Fibroblast of lung (primary cell): ENCODE measurements around the gene FSTL3. TPM values are rescaled to one million over a fixed set of nuclear protein-coding genes. Genes with fewer than 3 reads are reported as not detected.

Experiments used
- DNase-seq, 2 donors: peaks; one replicate each; pipeline versions ENCODE4 v3.0.0 to v3.0.0-alpha.2; 2010; ENCODE audit warnings: low read depth in 2 of 2
- H2AFZ ChIP-seq: 2 replicates; pipeline ENCODE4 v1.5.1; 2012; ENCODE audit warnings: low read length, control low read depth, inconsistent platforms
- H3K27ac ChIP-seq: 2 replicates; pipeline ENCODE4 v1.5.1; 2011; ENCODE audit warnings: low read length, control low read depth; ENCODE audit not compliant: insufficient read depth
- H3K27me3 ChIP-seq: 2 replicates; pipeline ENCODE4 v1.5.1; 2011; ENCODE audit warnings: mild to moderate bottlenecking, low read length; ENCODE audit not compliant: control insufficient read depth, insufficient read depth
- H3K36me3 ChIP-seq: 2 replicates; pipeline ENCODE4 v1.5.1; 2011; ENCODE audit warnings: low read length; ENCODE audit not compliant: control insufficient read depth, insufficient read depth
- H3K4me1 ChIP-seq: 2 replicates; pipeline ENCODE4 v1.5.1; 2011; ENCODE audit warnings: low read length; ENCODE audit not compliant: control insufficient read depth, insufficient read depth; ENCODE audit errors: extremely low read depth
- H3K4me2 ChIP-seq: 2 replicates; pipeline ENCODE4 v1.5.1; 2011; ENCODE audit warnings: low read length, control low read depth; ENCODE audit not compliant: insufficient read depth; ENCODE audit errors: extremely low read depth
- H3K4me3 ChIP-seq, 4 experiments: fragments of 200-600 bp in 1 of 4; sonication (generic) in 1 of 4; replicated peaks in 1 of 4; 2 replicates each; pipeline ENCODE4 v1.5.1; 2011 to 2016; ENCODE audit warnings: low read length in 4 of 4, low read depth in 3 of 4, mild to moderate bottlenecking in 3 of 4, control low read depth in 2 of 4, inconsistent platforms in 1 of 4, mixed read lengths in 1 of 4; ENCODE audit not compliant: insufficient read depth in 1 of 4; ENCODE audit errors: control extremely low read depth in 1 of 4
- H3K79me2 ChIP-seq: 2 replicates; pipeline ENCODE4 v1.5.1; 2012; ENCODE audit warnings: mild to moderate bottlenecking, low read length, inconsistent platforms; ENCODE audit not compliant: control insufficient read depth, insufficient read depth
- H3K9ac ChIP-seq: 2 replicates; pipeline ENCODE4 v1.5.1; 2011; ENCODE audit warnings: mild to moderate bottlenecking, low read length, control low read depth; ENCODE audit not compliant: insufficient read depth
- H3K9me3 ChIP-seq: 2 replicates; pipeline ENCODE4 v1.5.1; 2012; ENCODE audit warnings: low read depth, low read length; ENCODE audit not compliant: control insufficient read depth, insufficient read depth
- H4K20me1 ChIP-seq: 2 replicates; pipeline ENCODE4 v1.5.1; 2011; ENCODE audit warnings: low read length; ENCODE audit not compliant: control insufficient read depth, insufficient read depth; ENCODE audit errors: extremely low read depth
- EZH2 ChIP-seq: IDR thresholded peaks from 2 replicates; pipeline ENCODE4 v1.5.1; 2012; ENCODE audit warnings: low read length, control low read depth, mild to moderate bottlenecking; ENCODE audit errors: missing control alignments
- polyA plus RNA-seq, 2 donors: library from polyadenylated mRNA; depleted of rRNA in 1 of 2; stranded (reverse) in 1 of 2; unstranded in 1 of 2; fragments of >200 nt; gene quantifications; 2 replicates each; pipeline ENCODE4 v1.2.1, GENCODE V29; 2011 to 2012; ENCODE audit warnings: missing spikeins in 1 of 2
- total RNA-seq: library from RNA; depleted of rRNA; stranded (reverse); fragments of >200 nt; gene quantifications from 2 replicates; pipeline ENCODE4 v1.2.1, GENCODE V29; 2014
- TF ChIP-seq, protein P1 (sequence below), 2 donors: IDR thresholded peaks in 1 of 2; conservative IDR thresholded peaks in 1 of 2; 1 replicate in 1 of 2; 2 replicates in 1 of 2; pipeline ENCODE4 v1.5.1; 2011 to 2012; ENCODE audit warnings: low read length in 2 of 2, control low read depth in 1 of 2, inconsistent platforms in 1 of 2, low read depth in 1 of 2, mild to moderate bottlenecking in 1 of 2

Gene FSTL3
- total and polyA plus RNA-seq, 2 donors (not counting 1 experiment from before 2014, with no cell fraction given), result 18.6 to 26.8 TPM

DNA sequence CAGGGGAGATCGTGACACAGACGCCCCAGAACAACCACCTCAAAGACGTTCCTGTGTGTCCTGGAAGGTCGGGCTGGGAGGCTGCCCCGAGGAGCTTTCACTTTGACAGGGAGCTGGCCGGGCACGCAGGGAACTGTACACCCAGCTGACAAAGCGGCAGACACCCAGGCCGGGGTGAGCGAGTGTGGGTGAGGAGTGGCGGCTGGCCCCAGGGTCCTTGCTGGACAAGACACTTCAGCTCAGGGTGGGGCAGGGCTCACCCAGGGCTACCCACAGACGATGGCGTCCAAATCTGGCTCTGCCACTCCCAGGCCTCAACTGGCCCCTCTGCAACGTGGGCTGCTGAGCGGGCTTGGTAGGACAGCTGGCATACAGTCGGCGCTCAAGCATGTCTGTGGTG is 34.5 kb upstream of the FSTL3 start:
- no peak overlapping the region for H3K4me3 ChIP-seq
- H3K36me3 ChIP-seq, result peaks cover 9% of the 10 kb centered on the region
- no peaks in the 10 kb centered on the region for H3K79me2 ChIP-seq
- no peak for DNase-seq
- peaks cover 4% of the 10 kb centered on the region for H3K4me1 ChIP-seq
- H3K9ac ChIP-seq, result no peak overlapping the region
- TF ChIP-seq EZH2, result no peak
- TF ChIP-seq, protein P1, sequence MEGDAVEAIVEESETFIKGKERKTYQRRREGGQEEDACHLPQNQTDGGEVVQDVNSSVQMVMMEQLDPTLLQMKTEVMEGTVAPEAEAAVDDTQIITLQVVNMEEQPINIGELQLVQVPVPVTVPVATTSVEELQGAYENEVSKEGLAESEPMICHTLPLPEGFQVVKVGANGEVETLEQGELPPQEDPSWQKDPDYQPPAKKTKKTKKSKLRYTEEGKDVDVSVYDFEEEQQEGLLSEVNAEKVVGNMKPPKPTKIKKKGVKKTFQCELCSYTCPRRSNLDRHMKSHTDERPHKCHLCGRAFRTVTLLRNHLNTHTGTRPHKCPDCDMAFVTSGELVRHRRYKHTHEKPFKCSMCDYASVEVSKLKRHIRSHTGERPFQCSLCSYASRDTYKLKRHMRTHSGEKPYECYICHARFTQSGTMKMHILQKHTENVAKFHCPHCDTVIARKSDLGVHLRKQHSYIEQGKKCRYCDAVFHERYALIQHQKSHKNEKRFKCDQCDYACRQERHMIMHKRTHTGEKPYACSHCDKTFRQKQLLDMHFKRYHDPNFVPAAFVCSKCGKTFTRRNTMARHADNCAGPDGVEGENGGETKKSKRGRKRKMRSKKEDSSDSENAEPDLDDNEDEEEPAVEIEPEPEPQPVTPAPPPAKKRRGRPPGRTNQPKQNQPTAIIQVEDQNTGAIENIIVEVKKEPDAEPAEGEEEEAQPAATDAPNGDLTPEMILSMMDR (conservative IDR thresholded peaks at IDR 0.05 in 1 of 2, IDR thresholded peaks at IDR 0.05 in 1 of 2; ENCODE audit: low read depth in 1 of 2, low read length in 2 of 2), result no peak
- no peak overlapping the region for H3K4me2 ChIP-seq
- H4K20me1 ChIP-seq, result no peaks in the 10 kb centered on the region
- H2AFZ ChIP-seq, result no peak overlapping the region
- no peaks in the 10 kb centered on the region for H3K27me3 ChIP-seq
- no peaks in the 10 kb centered on the region for H3K9me3 ChIP-seq
- no peak overlapping the region for H3K27ac ChIP-seq

DNA sequence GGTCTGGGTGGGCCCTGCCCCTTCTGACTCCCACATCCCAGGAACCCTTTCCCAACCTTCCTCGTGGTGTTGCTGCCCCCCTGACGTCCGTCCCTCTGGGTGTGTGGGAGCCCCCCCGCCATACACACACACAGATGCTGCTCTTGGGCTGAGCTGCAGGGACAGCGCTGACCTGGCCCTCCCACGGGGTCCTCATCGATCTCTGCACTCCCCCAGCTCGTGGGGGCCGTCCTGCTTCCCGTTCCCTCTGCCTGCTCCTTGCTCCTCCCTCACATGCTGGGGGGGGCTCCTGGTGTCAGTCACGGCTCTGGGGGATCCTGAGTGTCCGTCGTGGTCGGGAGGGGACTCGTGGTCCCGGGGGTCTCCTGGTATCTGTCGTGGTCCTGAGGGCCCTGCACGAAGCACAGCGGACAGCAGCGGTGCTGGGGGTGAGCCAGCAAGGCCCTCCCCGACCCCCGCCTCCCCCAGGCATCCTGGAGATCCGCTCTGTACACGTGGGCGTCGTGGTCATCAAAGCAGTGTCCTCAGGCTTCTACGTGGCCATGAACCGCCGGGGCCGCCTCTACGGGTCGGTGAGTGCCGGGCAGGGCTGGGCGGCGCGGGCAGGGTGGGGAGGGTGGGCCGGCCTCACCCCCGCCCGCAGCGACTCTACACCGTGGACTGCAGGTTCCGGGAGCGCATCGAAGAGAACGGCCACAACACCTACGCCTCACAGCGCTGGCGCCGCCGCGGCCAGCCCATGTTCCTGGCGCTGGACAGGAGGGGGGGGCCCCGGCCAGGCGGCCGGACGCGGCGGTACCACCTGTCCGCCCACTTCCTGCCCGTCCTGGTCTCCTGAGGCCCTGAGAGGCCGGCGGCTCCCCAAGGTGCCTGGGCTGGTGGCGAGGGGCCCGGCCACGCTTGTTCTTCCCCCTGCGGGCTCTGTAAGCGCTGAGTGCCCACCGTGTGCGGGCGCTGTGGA is 33.1 kb upstream of the FSTL3 start:
- peaks cover 13% of the 10 kb centered on the region for H3K36me3 ChIP-seq
- no peak overlapping the region for H3K4me2 ChIP-seq
- peaks cover 4% of the 10 kb centered on the region for H3K4me1 ChIP-seq
- DNase-seq, result no peak
- H3K79me2 ChIP-seq, result no peaks in the 10 kb centered on the region
- no peaks in the 10 kb centered on the region for H3K9me3 ChIP-seq
- TF ChIP-seq EZH2, result no peak
- TF ChIP-seq, protein P1 (conservative IDR thresholded peaks at IDR 0.05 in 1 of 2, IDR thresholded peaks at IDR 0.05 in 1 of 2; ENCODE audit: low read depth in 1 of 2, low read length in 2 of 2), result no peak
- no peak overlapping the region for H3K9ac ChIP-seq
- H3K27me3 ChIP-seq, result no peaks in the 10 kb centered on the region
- no peak overlapping the region for H3K4me3 ChIP-seq
- H2AFZ ChIP-seq, result no peak overlapping the region
- H4K20me1 ChIP-seq, result no peaks in the 10 kb centered on the region
- no peak overlapping the region for H3K27ac ChIP-seq

DNA sequence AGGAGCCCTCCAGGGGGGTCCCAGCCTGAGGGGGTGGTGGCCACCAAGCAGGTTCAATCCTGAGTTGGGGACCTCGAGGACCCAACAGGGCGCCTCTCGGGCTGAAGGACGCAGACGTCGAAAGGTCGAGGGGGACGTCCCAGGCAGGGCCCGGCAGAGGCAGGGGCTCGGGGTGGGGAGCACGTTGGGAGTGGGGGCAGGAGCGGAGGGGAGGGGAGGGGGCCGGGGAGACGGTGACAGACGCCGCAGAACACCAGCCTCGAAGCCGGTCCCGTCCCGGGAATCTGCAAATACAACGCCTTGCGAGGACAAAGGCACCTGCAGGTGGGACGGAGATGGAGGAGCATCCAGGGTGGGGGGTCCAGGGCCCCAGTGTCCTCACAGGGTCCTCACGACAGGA is 32.5 kb upstream of the FSTL3 start:
- DNase-seq, result no peak
- Histone ChIP-seq H3K4me3 (no peak overlapping the region), H3K79me2 (no peaks in the 10 kb centered on the region), H3K9me3 (no peaks in the 10 kb centered on the region), H3K36me3 (peaks cover 14% of the 10 kb centered on the region), H3K4me1 (peaks cover 4% of the 10 kb centered on the region), H2AFZ (no peak overlapping the region), H3K9ac (no peak overlapping the region), H3K27me3 (no peaks in the 10 kb centered on the region), H4K20me1 (no peaks in the 10 kb centered on the region), H3K27ac (no peak overlapping the region), H3K4me2 (no peak overlapping the region)
- no peak for TF ChIP-seq EZH2
- TF ChIP-seq, protein P1 (conservative IDR thresholded peaks at IDR 0.05 in 1 of 2, IDR thresholded peaks at IDR 0.05 in 1 of 2; ENCODE audit: low read depth in 1 of 2, low read length in 2 of 2), result no peak
